Measurements from ENCODE around the gene YDJC.

DNA sequence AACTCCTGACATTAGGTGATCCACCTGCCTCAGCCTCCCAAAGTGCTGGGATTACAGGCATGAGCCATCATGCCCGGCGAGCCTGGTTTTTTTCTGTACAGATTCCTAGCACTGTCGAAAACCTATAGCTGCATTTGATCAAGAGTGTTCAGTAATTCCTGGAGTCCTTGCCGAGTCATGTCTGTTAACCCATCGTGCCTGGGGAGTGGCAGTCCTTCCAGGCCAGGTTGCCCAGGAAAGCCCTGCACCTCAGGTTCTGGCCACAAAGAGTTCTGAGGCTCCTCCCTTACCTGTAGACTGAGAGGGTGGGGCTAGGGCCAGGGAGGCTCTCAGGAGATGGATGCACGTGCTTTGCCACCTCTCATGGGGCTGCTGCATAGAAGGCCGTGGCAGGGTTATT, 17.0 kb downstream of the YDJC start:
- TF ChIP-seq, protein P1, sequence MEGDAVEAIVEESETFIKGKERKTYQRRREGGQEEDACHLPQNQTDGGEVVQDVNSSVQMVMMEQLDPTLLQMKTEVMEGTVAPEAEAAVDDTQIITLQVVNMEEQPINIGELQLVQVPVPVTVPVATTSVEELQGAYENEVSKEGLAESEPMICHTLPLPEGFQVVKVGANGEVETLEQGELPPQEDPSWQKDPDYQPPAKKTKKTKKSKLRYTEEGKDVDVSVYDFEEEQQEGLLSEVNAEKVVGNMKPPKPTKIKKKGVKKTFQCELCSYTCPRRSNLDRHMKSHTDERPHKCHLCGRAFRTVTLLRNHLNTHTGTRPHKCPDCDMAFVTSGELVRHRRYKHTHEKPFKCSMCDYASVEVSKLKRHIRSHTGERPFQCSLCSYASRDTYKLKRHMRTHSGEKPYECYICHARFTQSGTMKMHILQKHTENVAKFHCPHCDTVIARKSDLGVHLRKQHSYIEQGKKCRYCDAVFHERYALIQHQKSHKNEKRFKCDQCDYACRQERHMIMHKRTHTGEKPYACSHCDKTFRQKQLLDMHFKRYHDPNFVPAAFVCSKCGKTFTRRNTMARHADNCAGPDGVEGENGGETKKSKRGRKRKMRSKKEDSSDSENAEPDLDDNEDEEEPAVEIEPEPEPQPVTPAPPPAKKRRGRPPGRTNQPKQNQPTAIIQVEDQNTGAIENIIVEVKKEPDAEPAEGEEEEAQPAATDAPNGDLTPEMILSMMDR (IDR thresholded peaks at IDR 0.05) = no peak
- no peak for TF ChIP-seq POLR2A (IDR thresholded peaks at IDR 0.05)

Measured in thyroid gland (tissue), 4 donors.